ENCODE results near the gene DDX55.

DNA sequence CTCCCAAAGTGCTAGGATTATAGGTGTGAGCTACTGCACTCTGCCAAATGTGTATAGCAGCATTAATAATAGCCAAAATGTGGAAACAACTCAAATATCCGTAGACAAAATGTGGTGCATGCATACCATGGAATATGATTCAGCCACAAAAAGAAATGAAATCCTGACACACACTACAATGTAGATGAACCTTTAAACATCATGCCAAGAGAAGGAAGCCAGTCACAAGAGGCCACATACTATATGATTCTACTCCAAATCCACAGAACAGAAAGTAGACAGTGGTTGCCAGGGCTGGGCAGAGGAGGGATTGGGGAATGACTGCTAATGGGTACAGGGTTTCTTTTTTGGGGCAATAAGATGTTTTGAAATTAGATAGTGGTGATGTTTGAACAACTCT lies 25.3 kb upstream of the DDX55 start:
- TF ChIP-seq NRF1 (IDR thresholded peaks at IDR 0.05; ENCODE audit: low read depth, low read length): no peak
- TF ChIP-seq, protein P1, sequence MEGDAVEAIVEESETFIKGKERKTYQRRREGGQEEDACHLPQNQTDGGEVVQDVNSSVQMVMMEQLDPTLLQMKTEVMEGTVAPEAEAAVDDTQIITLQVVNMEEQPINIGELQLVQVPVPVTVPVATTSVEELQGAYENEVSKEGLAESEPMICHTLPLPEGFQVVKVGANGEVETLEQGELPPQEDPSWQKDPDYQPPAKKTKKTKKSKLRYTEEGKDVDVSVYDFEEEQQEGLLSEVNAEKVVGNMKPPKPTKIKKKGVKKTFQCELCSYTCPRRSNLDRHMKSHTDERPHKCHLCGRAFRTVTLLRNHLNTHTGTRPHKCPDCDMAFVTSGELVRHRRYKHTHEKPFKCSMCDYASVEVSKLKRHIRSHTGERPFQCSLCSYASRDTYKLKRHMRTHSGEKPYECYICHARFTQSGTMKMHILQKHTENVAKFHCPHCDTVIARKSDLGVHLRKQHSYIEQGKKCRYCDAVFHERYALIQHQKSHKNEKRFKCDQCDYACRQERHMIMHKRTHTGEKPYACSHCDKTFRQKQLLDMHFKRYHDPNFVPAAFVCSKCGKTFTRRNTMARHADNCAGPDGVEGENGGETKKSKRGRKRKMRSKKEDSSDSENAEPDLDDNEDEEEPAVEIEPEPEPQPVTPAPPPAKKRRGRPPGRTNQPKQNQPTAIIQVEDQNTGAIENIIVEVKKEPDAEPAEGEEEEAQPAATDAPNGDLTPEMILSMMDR (IDR thresholded peaks at IDR 0.05): no peak
- no peak for TF ChIP-seq FOXM1 (IDR thresholded peaks at IDR 0.05; ENCODE audit: low read depth)
- no peak for TF ChIP-seq RAD21 (IDR thresholded peaks at IDR 0.05; ENCODE audit: low read length)
- TF ChIP-seq, protein P2, sequence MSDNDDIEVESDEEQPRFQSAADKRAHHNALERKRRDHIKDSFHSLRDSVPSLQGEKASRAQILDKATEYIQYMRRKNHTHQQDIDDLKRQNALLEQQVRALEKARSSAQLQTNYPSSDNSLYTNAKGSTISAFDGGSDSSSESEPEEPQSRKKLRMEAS (IDR thresholded peaks at IDR 0.05; ENCODE audit: low read depth): no peak
- TF ChIP-seq, protein P3, sequence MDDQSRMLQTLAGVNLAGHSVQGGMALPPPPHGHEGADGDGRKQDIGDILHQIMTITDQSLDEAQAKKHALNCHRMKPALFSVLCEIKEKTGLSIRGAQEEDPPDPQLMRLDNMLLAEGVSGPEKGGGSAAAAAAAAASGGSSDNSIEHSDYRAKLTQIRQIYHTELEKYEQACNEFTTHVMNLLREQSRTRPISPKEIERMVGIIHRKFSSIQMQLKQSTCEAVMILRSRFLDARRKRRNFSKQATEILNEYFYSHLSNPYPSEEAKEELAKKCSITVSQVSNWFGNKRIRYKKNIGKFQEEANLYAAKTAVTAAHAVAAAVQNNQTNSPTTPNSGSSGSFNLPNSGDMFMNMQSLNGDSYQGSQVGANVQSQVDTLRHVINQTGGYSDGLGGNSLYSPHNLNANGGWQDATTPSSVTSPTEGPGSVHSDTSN (IDR thresholded peaks at IDR 0.05): no peak
- TF ChIP-seq POLR2AphosphoS5 (IDR thresholded peaks at IDR 0.05; ENCODE audit: low read depth, low read length): no peak
- TF ChIP-seq RXRA (IDR thresholded peaks at IDR 0.05; ENCODE audit: borderline replicate concordance, low read depth): no peak
- TF ChIP-seq RFX5 (IDR thresholded peaks at IDR 0.05; ENCODE audit: low read length): no peak
- no peak for TF ChIP-seq EP300 (IDR thresholded peaks at IDR 0.05; ENCODE audit: borderline replicate concordance in 1 of 2, low read depth in 1 of 2, low read length in 1 of 2)
- no peak for TF ChIP-seq SIN3A (IDR thresholded peaks at IDR 0.05; ENCODE audit: borderline replicate concordance, low read depth, low read length)
- no peak for TF ChIP-seq SMC3 (IDR thresholded peaks at IDR 0.05; ENCODE audit: low read depth, low read length)
- TF ChIP-seq, protein P4, sequence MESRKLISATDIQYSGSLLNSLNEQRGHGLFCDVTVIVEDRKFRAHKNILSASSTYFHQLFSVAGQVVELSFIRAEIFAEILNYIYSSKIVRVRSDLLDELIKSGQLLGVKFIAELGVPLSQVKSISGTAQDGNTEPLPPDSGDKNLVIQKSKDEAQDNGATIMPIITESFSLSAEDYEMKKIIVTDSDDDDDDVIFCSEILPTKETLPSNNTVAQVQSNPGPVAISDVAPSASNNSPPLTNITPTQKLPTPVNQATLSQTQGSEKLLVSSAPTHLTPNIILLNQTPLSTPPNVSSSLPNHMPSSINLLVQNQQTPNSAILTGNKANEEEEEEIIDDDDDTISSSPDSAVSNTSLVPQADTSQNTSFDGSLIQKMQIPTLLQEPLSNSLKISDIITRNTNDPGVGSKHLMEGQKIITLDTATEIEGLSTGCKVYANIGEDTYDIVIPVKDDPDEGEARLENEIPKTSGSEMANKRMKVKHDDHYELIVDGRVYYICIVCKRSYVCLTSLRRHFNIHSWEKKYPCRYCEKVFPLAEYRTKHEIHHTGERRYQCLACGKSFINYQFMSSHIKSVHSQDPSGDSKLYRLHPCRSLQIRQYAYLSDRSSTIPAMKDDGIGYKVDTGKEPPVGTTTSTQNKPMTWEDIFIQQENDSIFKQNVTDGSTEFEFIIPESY (IDR thresholded peaks at IDR 0.05; ENCODE audit: borderline replicate concordance, low read depth): no peak

All from SK-N-SH (cell line).